ENCODE measurements around the gene ACMSD. TPM values are rescaled to one million over a fixed set of nuclear protein-coding genes. Genes with fewer than 3 reads are reported as not detected.
"Not testable (repeated sequence)": the region's sequence is repeated elsewhere in the genome, so short reads cannot be mapped to it uniquely, and the experiment has no call there.

Gene ACMSD
- total RNA-seq, 1 donor, result not detected

DNA sequence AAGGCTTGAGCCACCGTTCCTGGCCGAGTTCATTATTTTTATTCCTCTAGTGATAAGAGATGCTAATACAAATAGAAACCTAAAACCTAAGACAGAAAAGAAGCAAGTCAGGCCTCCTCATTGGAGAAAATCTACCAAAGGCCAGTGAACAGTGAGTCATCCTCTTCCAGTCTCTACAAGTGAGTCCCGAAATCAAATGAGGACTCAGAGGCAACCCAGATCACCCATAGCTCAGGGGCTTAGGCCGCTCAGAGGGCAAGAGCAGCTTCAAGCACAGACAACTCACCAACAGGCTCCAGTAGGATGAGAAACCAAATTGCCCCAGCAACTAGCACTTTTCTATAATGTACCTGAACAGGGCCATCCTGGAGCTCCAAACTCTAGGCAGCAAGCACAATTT lies 42.7 kb upstream of the ACMSD start:
- H3K4me3 ChIP-seq (ENCODE audit: insufficient read depth, low read length), result no peak overlapping the region
- no peaks in the 10 kb centered on the region for H3K79me2 ChIP-seq (ENCODE audit: insufficient read depth, low read length)
- no peak overlapping the region for H3K27ac ChIP-seq (ENCODE audit: low read depth, low read length)
- no peaks in the 10 kb centered on the region for H3K4me1 ChIP-seq (ENCODE audit: insufficient read depth, low read length)
- no peaks in the 10 kb centered on the region for H4K20me1 ChIP-seq (ENCODE audit: insufficient read depth, low read length)
- no peak overlapping the region for H3K4me2 ChIP-seq (ENCODE audit: insufficient read depth, low read length)
- no peaks in the 10 kb centered on the region for H3K36me3 ChIP-seq (ENCODE audit: insufficient read depth, low read length)
- H2AFZ ChIP-seq (ENCODE audit: low read length), result no peak overlapping the region
- no peak for DNase-seq (ENCODE audit: insufficient read length, low spot score, missing footprints)
- H3K27me3 ChIP-seq (ENCODE audit: insufficient read depth, low read length), result no peaks in the 10 kb centered on the region
- TF ChIP-seq, protein P1, sequence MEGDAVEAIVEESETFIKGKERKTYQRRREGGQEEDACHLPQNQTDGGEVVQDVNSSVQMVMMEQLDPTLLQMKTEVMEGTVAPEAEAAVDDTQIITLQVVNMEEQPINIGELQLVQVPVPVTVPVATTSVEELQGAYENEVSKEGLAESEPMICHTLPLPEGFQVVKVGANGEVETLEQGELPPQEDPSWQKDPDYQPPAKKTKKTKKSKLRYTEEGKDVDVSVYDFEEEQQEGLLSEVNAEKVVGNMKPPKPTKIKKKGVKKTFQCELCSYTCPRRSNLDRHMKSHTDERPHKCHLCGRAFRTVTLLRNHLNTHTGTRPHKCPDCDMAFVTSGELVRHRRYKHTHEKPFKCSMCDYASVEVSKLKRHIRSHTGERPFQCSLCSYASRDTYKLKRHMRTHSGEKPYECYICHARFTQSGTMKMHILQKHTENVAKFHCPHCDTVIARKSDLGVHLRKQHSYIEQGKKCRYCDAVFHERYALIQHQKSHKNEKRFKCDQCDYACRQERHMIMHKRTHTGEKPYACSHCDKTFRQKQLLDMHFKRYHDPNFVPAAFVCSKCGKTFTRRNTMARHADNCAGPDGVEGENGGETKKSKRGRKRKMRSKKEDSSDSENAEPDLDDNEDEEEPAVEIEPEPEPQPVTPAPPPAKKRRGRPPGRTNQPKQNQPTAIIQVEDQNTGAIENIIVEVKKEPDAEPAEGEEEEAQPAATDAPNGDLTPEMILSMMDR (IDR thresholded peaks at IDR 0.05; ENCODE audit: extremely low read depth, low read depth, low read length), result no peak
- H3K9me3 ChIP-seq (ENCODE audit: low read depth, low read length), result no peaks in the 10 kb centered on the region

DNA sequence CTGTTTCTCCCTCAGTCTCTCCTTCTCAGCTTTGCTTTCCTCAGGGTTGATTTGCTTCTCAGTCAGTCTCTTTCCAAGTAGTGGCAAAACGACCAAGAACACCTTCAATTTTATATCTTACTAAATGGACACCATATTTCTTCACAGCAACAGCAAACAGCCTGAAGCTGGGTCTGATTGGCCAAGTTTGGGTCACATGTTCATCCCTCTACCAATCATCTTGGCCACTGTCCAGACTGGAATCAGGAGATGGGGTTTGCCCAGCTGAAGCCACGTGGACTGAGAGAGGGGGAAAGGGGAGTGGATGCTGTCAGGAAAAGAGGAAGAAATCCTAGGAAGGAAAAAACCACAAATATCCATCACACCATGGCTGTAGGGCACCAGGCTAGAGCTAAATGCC lies 42.0 kb upstream of the ACMSD start:
- Histone ChIP-seq H3K9me3 (ENCODE audit: low read depth, low read length) (no peaks in the 10 kb centered on the region), H3K4me2 (ENCODE audit: insufficient read depth, low read length) (no peak overlapping the region), H3K4me1 (ENCODE audit: insufficient read depth, low read length) (no peaks in the 10 kb centered on the region), H3K36me3 (ENCODE audit: insufficient read depth, low read length) (no peaks in the 10 kb centered on the region), H2AFZ (ENCODE audit: low read length) (no peak overlapping the region), H3K27ac (ENCODE audit: low read depth, low read length) (no peak overlapping the region), H3K4me3 (ENCODE audit: insufficient read depth, low read length) (no peak overlapping the region), H3K79me2 (ENCODE audit: insufficient read depth, low read length) (no peaks in the 10 kb centered on the region), H4K20me1 (ENCODE audit: insufficient read depth, low read length) (no peaks in the 10 kb centered on the region), H3K27me3 (ENCODE audit: insufficient read depth, low read length) (no peaks in the 10 kb centered on the region)
- no peak for DNase-seq (ENCODE audit: insufficient read length, low spot score, missing footprints)
- TF ChIP-seq, protein P1 (IDR thresholded peaks at IDR 0.05; ENCODE audit: extremely low read depth, low read depth, low read length), result no peak

DNA sequence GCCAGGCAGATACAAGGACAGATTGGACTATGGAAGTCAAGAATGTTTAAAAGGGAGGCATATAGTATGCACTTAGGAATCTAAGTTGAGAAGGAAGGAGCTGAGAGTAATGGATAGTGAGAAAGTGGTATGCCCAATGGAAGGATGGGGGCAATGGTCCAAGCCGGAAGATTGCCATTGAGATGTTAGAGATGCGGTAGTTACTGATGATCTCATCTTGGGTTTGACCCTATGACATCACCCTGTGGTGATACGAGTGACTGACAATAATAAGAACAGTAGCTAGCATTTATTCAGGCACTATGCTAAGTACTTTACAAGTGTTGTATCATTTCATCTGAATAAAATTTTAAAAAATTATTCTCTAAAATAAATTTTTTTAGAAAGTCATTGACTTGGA lies 38.5 kb upstream of the ACMSD start:
- no peak overlapping the region for H3K4me3 ChIP-seq (ENCODE audit: insufficient read depth, low read length)
- no peak for DNase-seq (ENCODE audit: insufficient read length, low spot score, missing footprints)
- H3K27me3 ChIP-seq (ENCODE audit: insufficient read depth, low read length), result no peaks in the 10 kb centered on the region
- no peaks in the 10 kb centered on the region for H3K36me3 ChIP-seq (ENCODE audit: insufficient read depth, low read length)
- H3K4me2 ChIP-seq (ENCODE audit: insufficient read depth, low read length), result no peak overlapping the region
- H3K4me1 ChIP-seq (ENCODE audit: insufficient read depth, low read length), result no peaks in the 10 kb centered on the region
- no peak overlapping the region for H3K27ac ChIP-seq (ENCODE audit: low read depth, low read length)
- no peak overlapping the region for H2AFZ ChIP-seq (ENCODE audit: low read length)
- TF ChIP-seq, protein P1 (IDR thresholded peaks at IDR 0.05; ENCODE audit: extremely low read depth, low read depth, low read length), result no peak
- H4K20me1 ChIP-seq (ENCODE audit: insufficient read depth, low read length), result no peaks in the 10 kb centered on the region
- no peaks in the 10 kb centered on the region for H3K9me3 ChIP-seq (ENCODE audit: low read depth, low read length)
- H3K79me2 ChIP-seq (ENCODE audit: insufficient read depth, low read length), result no peaks in the 10 kb centered on the region

DNA sequence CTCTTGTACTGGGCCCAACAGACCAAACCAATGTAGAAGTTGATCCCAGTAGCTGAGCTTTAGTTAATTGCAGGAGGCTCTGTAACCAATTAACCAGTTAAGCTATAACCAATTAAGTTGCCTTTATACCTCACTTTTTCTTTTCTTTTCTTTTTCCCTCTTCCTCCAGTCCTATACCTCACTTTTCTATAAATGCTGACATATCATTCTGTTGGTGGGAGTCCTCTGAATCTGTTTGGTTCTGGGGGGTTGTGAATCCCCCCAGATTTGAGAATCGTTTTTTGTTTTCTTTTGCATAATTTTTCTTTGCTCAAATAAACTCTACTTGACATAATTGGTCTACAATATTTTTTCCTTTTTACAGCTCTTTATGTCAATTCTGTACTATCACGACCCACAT lies 38.1 kb upstream of the ACMSD start:
- Histone ChIP-seq H4K20me1 (ENCODE audit: insufficient read depth, low read length) (no peaks in the 10 kb centered on the region), H3K36me3 (ENCODE audit: insufficient read depth, low read length) (no peaks in the 10 kb centered on the region), H3K4me1 (ENCODE audit: insufficient read depth, low read length) (no peaks in the 10 kb centered on the region), H3K79me2 (ENCODE audit: insufficient read depth, low read length) (no peaks in the 10 kb centered on the region), H2AFZ (ENCODE audit: low read length) (no peak overlapping the region), H3K4me3 (ENCODE audit: insufficient read depth, low read length) (no peak overlapping the region), H3K4me2 (ENCODE audit: insufficient read depth, low read length) (no peak overlapping the region), H3K27ac (ENCODE audit: low read depth, low read length) (no peak overlapping the region), H3K27me3 (ENCODE audit: insufficient read depth, low read length) (no peaks in the 10 kb centered on the region), H3K9me3 (ENCODE audit: low read depth, low read length) (no peaks in the 10 kb centered on the region)
- DNase-seq (ENCODE audit: insufficient read length, low spot score, missing footprints), result no peak
- TF ChIP-seq, protein P1 (IDR thresholded peaks at IDR 0.05; ENCODE audit: extremely low read depth, low read depth, low read length), result no peak

- H3K36me3 ChIP-seq (ENCODE audit: insufficient read depth, low read length); H3K4me1 ChIP-seq (ENCODE audit: insufficient read depth, low read length); H3K4me3 ChIP-seq (ENCODE audit: insufficient read depth, low read length); H3K79me2 ChIP-seq (ENCODE audit: insufficient read depth, low read length); DNase-seq (ENCODE audit: insufficient read length, low spot score, missing footprints); H4K20me1 ChIP-seq (ENCODE audit: insufficient read depth, low read length); H2AFZ ChIP-seq (ENCODE audit: low read length); H3K4me2 ChIP-seq (ENCODE audit: insufficient read depth, low read length); H3K9me3 ChIP-seq (ENCODE audit: low read depth, low read length); H3K27ac ChIP-seq (ENCODE audit: low read depth, low read length); H3K27me3 ChIP-seq (ENCODE audit: insufficient read depth, low read length): not testable (repeated sequence)
These were observed 34.6 kb upstream of the ACMSD start for GRCh38 chr2:134803609-134804405.
